NOMO-1 (cell line): Measurements from ENCODE around the gene CIAO2B.

Experiments used
- DNase-seq, 2 experiments: peaks; one replicate each; lab custom pipeline; 2025; ENCODE audit not compliant: unreplicated experiment in 2 of 2; lab: John Stamatoyannopoulos, UW

Gene CIAO2B

DNA sequence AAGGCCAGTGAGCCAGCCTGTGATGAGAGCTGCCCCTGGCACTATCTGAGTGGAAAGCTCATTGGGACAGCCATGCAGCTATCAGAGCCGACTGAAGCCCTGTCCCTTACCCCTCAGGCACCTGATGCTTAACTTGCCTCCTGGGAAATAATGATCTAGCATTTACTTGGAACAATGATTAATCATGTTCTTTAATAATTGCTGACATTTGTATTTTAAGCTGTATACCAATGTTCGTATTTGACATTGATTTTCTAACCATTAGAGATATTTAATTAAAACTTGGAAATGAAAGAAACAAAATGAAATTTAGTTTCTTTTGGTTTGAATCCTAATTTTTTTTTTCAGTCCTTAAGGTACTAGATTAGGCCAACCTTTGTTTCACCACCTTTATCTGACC lies 43.4 kb downstream of the CIAO2B start:
- DNase-seq: no peak

DNA sequence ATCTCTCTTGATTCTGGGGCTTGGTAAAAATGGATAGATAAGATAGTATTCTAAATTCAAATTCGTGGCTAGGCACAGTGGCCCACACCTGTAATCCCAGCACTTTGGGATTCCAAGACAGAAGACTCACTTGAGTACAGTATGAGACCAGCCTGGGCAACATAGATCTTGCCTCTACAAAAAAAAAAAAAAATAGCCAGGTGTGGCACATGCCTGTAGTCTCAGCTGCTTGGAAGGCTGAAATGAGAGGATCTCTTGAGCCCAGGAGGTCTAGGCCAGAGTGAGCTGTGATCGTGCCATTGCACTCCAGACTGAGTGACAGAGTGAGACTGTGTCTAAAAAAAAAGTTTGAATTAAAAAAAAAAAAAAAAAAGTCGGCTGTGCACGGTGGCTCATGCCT lies 44.6 kb downstream of the CIAO2B start:
- DNase-seq: no peak

DNA sequence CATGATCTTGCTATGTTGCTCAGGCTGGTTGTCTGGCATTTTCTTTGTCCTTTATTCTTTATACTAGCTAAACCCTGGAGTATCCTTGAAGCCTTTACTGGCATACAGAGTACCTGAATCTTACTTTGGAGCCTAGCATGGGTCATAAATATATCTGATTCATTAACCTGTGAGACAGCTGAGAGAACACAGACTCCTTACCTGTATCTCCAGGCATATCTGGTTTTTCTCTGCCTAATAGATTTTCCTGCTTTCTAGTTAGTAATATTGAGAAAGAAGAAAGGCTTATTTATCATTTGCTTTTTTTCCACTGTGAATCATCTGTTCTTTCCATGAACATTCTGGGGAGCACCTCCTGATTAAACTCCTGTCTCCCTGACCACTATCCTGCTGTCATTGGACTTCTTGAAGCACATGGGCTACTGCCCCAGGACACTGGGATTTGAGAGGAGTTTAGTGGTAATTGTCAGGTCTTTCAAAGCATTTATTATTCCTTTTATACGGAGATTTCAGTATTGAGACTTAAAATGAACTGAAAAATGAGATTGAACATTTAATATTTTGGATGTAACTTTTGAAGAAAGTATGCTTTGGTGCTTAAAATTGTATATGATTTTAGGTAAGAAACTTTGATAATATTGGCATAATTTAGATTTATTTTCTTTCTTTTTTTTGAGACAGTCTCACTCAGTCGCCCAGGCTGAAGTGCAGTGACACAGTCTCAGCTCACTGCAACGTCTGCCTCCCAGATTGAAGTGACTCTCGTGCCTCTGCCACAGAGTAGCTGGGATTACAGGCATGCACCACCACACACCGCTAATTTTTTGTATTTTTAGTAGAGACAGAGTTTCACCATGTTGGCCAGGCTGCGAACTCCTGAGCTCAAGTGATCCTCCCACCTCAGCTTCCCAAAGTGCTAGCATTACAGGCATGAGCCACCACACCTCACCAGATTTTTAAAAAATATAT lies 45.3 kb downstream of the CIAO2B start:
- DNase-seq: no peak

DNA sequence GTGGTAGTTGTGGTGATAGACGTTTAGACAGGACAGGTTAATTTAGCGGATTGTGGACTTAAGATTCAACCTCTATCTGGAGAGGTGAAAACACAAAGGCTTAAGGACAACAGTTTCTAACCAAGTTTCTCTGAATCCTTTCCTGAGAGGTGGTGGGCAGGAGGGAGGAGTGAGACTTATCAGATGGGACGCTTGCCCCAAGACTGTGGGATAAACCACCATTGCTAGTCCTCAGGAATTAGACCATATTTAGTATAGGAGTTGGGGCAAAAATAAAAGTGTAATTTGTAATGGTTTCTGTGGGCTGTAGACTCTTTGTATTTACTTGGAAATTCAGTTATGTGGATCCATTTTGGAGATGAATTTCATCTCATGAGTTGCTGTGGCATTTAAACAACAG lies 47.3 kb downstream of the CIAO2B start:
- no peak for DNase-seq

DNA sequence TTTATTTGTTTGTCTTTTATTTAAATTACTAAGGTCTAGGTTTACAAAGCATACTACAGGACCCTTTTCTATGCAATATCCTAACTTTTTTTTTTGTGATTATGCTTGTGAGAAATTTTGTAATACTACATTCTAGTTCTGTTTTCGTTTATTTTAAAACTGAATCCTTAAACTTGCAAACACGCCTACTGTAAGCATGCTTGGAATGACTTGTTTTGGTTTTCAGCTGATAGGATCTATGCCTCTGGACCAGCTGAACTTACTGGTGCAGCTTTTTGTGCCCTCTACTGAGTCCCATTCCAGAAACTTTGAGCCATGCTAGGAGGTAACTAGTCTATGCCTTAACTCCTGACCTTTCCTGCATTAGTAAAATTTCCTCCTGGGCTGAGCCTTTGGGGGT lies 47.9 kb downstream of the CIAO2B start:
- DNase-seq: no peak

DNA sequence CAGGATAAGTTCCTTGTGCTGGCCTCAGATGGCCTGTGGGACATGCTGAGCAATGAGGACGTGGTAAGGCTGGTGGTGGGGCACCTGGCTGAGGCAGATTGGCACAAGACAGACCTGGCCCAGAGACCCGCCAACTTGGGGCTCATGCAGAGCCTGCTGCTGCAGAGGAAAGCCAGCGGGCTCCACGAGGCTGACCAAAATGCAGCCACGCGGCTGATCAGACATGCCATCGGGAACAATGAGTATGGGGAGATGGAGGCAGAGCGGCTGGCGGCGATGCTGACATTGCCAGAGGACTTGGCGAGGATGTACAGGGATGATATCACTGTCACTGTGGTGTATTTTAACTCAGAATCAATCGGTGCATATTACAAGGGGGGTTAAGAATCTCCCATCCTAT lies 48.7 kb downstream of the CIAO2B start:
- no peak for DNase-seq

DNA sequence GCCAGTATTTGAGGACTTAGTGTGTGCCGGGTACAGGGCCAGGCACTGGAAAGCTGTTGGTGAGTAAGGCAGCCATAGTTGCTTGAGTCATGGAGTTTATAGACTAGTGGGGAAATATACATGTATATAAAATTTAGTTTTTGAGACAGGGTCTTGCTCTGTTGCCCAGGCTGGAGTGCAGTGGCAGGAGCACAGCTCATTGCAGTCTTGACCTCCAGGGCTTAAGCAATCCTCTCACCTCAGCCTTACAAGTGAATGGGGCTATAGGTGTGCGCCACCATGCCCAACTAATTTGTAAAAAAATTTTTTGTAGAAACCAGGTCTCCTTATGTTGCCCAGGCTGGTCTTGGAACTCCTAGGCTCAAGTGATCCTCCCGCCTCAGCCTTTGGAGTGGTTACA lies 51.5 kb downstream of the CIAO2B start:
- no peak for DNase-seq
